Glutamatergic neuron (in vitro differentiated cells): Measurements from ENCODE around the gene TACC2. TPM values are rescaled to one million over a fixed set of nuclear protein-coding genes. Genes with fewer than 3 reads are reported as not detected.

Source experiments
- DNase-seq: peaks from one replicate; pipeline ENCODE4 v3.0.0; 2022
- H3K27ac Mint-ChIP-seq: one replicate; pipeline ENCODE4 v1.8.0; 2020; ENCODE audit warnings: mild to moderate bottlenecking, mixed read lengths, inconsistent platforms; ENCODE audit not compliant: unreplicated experiment
- H3K27me3 Mint-ChIP-seq: one replicate; pipeline ENCODE4 v1.8.0; 2020; ENCODE audit warnings: mild to moderate bottlenecking, moderate library complexity, mixed read lengths, inconsistent platforms; ENCODE audit not compliant: unreplicated experiment
- H3K36me3 Mint-ChIP-seq: one replicate; pipeline ENCODE4 v1.8.0; 2020; ENCODE audit warnings: mild to moderate bottlenecking, mixed read lengths, inconsistent platforms; ENCODE audit not compliant: unreplicated experiment
- H3K4me1 Mint-ChIP-seq: one replicate; pipeline ENCODE4 v1.8.0; 2020; ENCODE audit warnings: mild to moderate bottlenecking, low read depth, mixed read lengths, inconsistent platforms; ENCODE audit not compliant: unreplicated experiment
- H3K4me3 Mint-ChIP-seq: one replicate; pipeline ENCODE4 v1.8.0; 2020; ENCODE audit warnings: mild to moderate bottlenecking, mixed read lengths, inconsistent platforms; ENCODE audit not compliant: unreplicated experiment
- H3K9me3 Mint-ChIP-seq: one replicate; pipeline ENCODE4 v1.8.0; 2020; ENCODE audit warnings: mild to moderate bottlenecking, moderate library complexity, mixed read lengths, inconsistent platforms; ENCODE audit not compliant: unreplicated experiment
- total RNA-seq: library from RNA; stranded (reverse); fragmentation: NEBNext Ultra II Directional; extraction: Animal tissue kit (Norgen Biotek cat#: 25700); gene quantifications from one replicate; pipeline ENCODE4 v1.2.1, GENCODE V29; 2021; ENCODE audit not compliant: unreplicated experiment
- TF ChIP-seq, protein P1 (sequence below): fragments of 200-600 bp; sonication (generic); IDR thresholded peaks from one replicate; pipeline ENCODE4 v1.5.0; 2021; ENCODE audit not compliant: partially characterized antibody, unreplicated experiment

The TACC2 gene
- total RNA-seq, 1 donor from 2014 or later, result 499 TPM

DNA sequence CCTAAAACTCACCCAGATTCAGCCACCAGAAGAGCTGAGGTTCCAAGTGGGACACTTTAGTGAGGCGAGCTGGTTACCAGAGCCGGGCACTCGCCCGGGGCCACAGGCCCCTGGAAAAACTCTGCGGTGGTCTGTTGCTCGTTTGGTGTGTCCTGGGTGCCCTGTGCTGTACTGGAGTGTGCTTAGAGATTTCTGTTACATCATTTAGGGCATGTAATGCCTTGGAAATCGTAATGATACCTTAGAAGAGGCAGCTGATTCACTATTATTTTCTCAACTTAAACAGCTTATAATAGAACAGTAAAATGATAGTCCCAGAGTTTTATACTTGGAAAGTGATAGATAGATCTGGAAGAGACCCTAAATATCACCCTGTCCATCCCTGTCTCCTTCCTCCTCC, 233.7 kb downstream of the TACC2 start:
- DNase-seq, result no peak
- Mint-ChIP-seq H3K36me3 (peaks cover 14% of the 10 kb centered on the region), H3K9me3 (peaks cover 33% of the 10 kb centered on the region), H3K4me3 (no peak overlapping the region), H3K27ac (peak overlapping the region; percentile 28), H3K4me1 (peaks cover 30% of the 10 kb centered on the region), H3K27me3 (peaks cover 15% of the 10 kb centered on the region)
- TF ChIP-seq, protein P1, sequence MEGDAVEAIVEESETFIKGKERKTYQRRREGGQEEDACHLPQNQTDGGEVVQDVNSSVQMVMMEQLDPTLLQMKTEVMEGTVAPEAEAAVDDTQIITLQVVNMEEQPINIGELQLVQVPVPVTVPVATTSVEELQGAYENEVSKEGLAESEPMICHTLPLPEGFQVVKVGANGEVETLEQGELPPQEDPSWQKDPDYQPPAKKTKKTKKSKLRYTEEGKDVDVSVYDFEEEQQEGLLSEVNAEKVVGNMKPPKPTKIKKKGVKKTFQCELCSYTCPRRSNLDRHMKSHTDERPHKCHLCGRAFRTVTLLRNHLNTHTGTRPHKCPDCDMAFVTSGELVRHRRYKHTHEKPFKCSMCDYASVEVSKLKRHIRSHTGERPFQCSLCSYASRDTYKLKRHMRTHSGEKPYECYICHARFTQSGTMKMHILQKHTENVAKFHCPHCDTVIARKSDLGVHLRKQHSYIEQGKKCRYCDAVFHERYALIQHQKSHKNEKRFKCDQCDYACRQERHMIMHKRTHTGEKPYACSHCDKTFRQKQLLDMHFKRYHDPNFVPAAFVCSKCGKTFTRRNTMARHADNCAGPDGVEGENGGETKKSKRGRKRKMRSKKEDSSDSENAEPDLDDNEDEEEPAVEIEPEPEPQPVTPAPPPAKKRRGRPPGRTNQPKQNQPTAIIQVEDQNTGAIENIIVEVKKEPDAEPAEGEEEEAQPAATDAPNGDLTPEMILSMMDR, result no peak

DNA sequence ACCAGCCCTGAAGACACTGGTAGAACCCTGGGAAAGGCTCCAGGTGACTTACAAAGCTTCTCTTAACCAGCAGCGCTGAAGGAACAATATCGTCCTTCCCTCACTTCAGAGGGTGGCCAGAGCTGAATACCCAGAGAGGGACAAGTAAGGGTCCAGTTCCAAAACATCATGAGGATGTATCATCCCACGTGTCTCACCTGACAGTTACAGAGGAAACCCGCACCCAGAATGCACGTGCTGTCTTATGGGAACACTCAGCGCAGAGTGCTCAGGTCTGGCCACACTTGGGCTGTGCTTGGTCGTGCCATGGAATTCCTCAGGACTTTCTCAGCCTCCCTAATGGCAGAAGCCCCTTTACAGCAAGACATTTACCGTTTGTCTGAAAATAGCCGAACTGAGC, 235.2 kb downstream of the TACC2 start:
- H3K36me3 Mint-ChIP-seq, result peaks cover 11% of the 10 kb centered on the region

DNA sequence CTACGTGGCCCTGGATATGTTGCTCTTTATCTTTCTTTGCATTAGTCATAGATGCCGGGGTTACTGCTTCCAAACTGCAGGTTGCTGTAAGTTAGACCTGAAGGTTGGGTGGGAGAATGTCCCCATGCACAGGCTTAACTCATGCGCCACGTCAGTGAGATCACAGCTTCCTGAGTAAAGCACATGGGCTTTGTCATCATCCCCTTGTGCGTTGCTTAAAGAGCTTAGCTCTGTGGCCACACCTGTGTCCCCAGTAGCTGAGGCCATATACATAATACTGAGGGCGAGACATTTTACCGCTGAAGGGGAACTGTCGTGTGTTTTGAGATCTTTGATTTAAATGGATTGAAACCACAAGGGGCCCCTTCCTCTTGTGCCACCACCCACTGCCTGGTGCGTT, 236.4 kb downstream of the TACC2 start:
- peaks cover 17% of the 10 kb centered on the region for H3K36me3 Mint-ChIP-seq
- H3K27me3 Mint-ChIP-seq, result peaks cover 18% of the 10 kb centered on the region
- DNase-seq, result no peak
- peaks cover 44% of the 10 kb centered on the region for H3K4me1 Mint-ChIP-seq
- H3K9me3 Mint-ChIP-seq, result peaks cover 26% of the 10 kb centered on the region
- H3K27ac Mint-ChIP-seq, result peak overlapping the region; percentile 60
- no peak overlapping the region for H3K4me3 Mint-ChIP-seq
- TF ChIP-seq, protein P1, result no peak

More for the DNA sequence above, 235.2 kb downstream of the TACC2 start:
- H3K4me3 Mint-ChIP-seq, result no peak overlapping the region
- H3K27me3 Mint-ChIP-seq, result peaks cover 15% of the 10 kb centered on the region
- peaks cover 27% of the 10 kb centered on the region for H3K9me3 Mint-ChIP-seq
- peaks cover 32% of the 10 kb centered on the region for H3K4me1 Mint-ChIP-seq
- TF ChIP-seq, protein P1, result no peak
- DNase-seq, result no peak
- no peak overlapping the region for H3K27ac Mint-ChIP-seq

DNA sequence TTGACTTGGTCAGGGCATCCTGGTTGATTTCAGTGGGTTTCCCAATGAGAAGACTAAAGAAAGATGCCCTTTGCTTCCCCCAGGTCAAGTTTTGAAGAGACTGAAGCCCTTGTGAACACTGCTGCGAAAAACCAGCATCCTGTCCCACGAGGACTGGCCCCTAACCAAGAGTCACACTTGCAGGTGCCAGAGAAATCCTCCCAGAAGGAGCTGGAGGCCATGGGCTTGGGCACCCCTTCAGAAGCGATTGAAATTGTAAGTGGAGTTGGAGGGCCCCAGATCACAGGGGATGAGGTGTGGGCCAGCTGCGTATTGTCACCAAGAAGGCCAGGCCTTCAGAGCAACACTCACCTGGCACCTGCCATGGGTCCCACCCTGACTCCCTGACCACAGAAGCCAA, 238.8 kb downstream of the TACC2 start:
- Mint-ChIP-seq H3K4me1 (peaks cover 49% of the 10 kb centered on the region), H3K27me3 (peaks cover 21% of the 10 kb centered on the region), H3K27ac (no peak overlapping the region), H3K4me3 (no peak overlapping the region), H3K36me3 (peaks cover 13% of the 10 kb centered on the region), H3K9me3 (peaks cover 35% of the 10 kb centered on the region)
- DNase-seq, result no peak
- TF ChIP-seq, protein P1, result no peak

DNA sequence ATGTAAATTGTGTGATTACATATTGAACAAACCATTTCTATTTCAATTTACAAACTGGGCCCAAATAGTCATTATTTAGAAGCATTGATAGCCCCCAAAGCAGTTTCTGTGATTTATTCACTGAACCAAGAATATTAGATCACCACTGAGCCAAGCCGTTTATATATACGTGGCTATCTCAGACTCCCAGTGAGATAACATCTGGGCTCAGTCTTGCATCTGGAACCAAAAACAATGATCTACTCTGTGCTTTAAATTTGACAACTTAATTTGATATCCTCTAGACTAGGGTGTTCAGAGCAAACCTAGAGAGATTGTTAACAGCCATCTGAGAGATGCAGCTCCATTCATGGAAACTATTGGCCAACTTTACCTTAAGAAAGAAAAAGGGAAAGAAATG, 240.7 kb downstream of the TACC2 start:
- DNase-seq, result no peak
- Mint-ChIP-seq H3K27me3 (peaks cover 17% of the 10 kb centered on the region), H3K27ac (peak overlapping the region; percentile 81), H3K9me3 (peaks cover 37% of the 10 kb centered on the region), H3K36me3 (peaks cover 13% of the 10 kb centered on the region), H3K4me3 (peak overlapping the region; percentile 39), H3K4me1 (peaks cover 64% of the 10 kb centered on the region)
- TF ChIP-seq, protein P1, result no peak
